IPS-18c (cell line): ENCODE data around the gene S100A1.
"Not testable (repeated sequence)": the region's sequence is repeated elsewhere in the genome, so short reads cannot be mapped to it uniquely, and the experiment has no call there.

ENCODE experiments used
- H3K4me3 ChIP-seq: 2 replicates; pipeline ENCODE4 v1.7.0; 2013; ENCODE audit warnings: low read depth, mild to moderate bottlenecking, low read length, moderate library complexity; ENCODE audit not compliant: insufficient read depth
- H3K9me3 ChIP-seq: one replicate; pipeline ENCODE4 v1.6.1; 2013; ENCODE audit warnings: mild to moderate bottlenecking, low read length, moderate library complexity; ENCODE audit not compliant: control insufficient read depth, insufficient read depth

S100A1 gene

GRCh38 chr1:153640213-153640612 lies 12.0 kb downstream of the S100A1 start:
- H3K9me3 ChIP-seq, H3K4me3 ChIP-seq: not testable (repeated sequence)

GRCh38 chr1:153640861-153641260 lies 12.6 kb downstream of the S100A1 start:
- Histone ChIP-seq H3K4me3 (no peak overlapping the region), H3K9me3 (no peaks in the 10 kb centered on the region)

- H3K9me3 ChIP-seq, result no peaks in the 10 kb centered on the region
- H3K4me3 ChIP-seq, result no peak overlapping the region
Measured at GRCh38 chr1:153642161-153642560, 13.9 kb downstream of the S100A1 start.

- H3K4me3 ChIP-seq, result no peak overlapping the region
Measured at GRCh38 chr1:153643100-153643499, 14.9 kb downstream of the S100A1 start.

GRCh38 chr1:153643816-153644215 lies 15.6 kb downstream of the S100A1 start:
- Histone ChIP-seq H3K9me3 (no peaks in the 10 kb centered on the region), H3K4me3 (no peak overlapping the region)

More at GRCh38 chr1:153643100-153643499, 14.9 kb downstream of the S100A1 start:
- H3K9me3 ChIP-seq, result no peaks in the 10 kb centered on the region

- no peak overlapping the region for H3K4me3 ChIP-seq
- H3K9me3 ChIP-seq, result no peaks in the 10 kb centered on the region
Measured at GRCh38 chr1:153646672-153647345, 18.6 kb downstream of the S100A1 start.

GRCh38 chr1:153647346-153647714 lies 19.1 kb downstream of the S100A1 start:
- Histone ChIP-seq H3K9me3 (no peaks in the 10 kb centered on the region), H3K4me3 (no peak overlapping the region)

GRCh38 chr1:153648000-153648643 lies 19.9 kb downstream of the S100A1 start:
- Histone ChIP-seq H3K4me3 (no peak overlapping the region), H3K9me3 (no peaks in the 10 kb centered on the region)

- Histone ChIP-seq H3K4me3 (no peak overlapping the region), H3K9me3 (no peaks in the 10 kb centered on the region)
Measured at GRCh38 chr1:153649137-153649862, 21.1 kb downstream of the S100A1 start.

- Histone ChIP-seq H3K9me3 (no peaks in the 10 kb centered on the region), H3K4me3 (no peak overlapping the region)
Measured at GRCh38 chr1:153649863-153650235, 21.6 kb downstream of the S100A1 start.

GRCh38 chr1:153651771-153652170 lies 23.5 kb downstream of the S100A1 start:
- H3K9me3 ChIP-seq, result no peaks in the 10 kb centered on the region
- no peak overlapping the region for H3K4me3 ChIP-seq

- H3K4me3 ChIP-seq, result no peak overlapping the region
- H3K9me3 ChIP-seq, result no peaks in the 10 kb centered on the region
Measured at GRCh38 chr1:153652805-153653500, 24.7 kb downstream of the S100A1 start.

- Histone ChIP-seq H3K9me3 (no peaks in the 10 kb centered on the region), H3K4me3 (no peak overlapping the region)
Measured at GRCh38 chr1:153655333-153655732, 27.1 kb downstream of the S100A1 start.

GRCh38 chr1:153658400-153659174 lies 30.4 kb downstream of the S100A1 start, which contains the start of gene SNAPIN:
Gene SNAPIN, plus strand, starts transcription at chr1:153658703. Its CDS starts 41 bp downstream, at chr1:153658744.
- H3K9me3 ChIP-seq, result no peaks in the 10 kb centered on the region
- H3K4me3 ChIP-seq, result peak within 1 kb of the TSS; percentile 98

- Histone ChIP-seq H3K4me3 (peak overlapping the region; percentile 98), H3K9me3 (no peaks in the 10 kb centered on the region)
Measured at GRCh38 chr1:153659175-153659534, 30.9 kb downstream of the S100A1 start.

- H3K4me3 ChIP-seq, result no peak overlapping the region
- H3K9me3 ChIP-seq, result no peaks in the 10 kb centered on the region
Measured at GRCh38 chr1:153659656-153660055, 31.4 kb downstream of the S100A1 start.

GRCh38 chr1:153661111-153661708 lies 33.0 kb downstream of the S100A1 start:
- Histone ChIP-seq H3K4me3 (no peak overlapping the region), H3K9me3 (no peaks in the 10 kb centered on the region)
